Tibial nerve (tissue), 4 donors: ENCODE results near the gene CELSR1. TPM values are rescaled to one million over a fixed set of nuclear protein-coding genes. Genes with fewer than 3 reads are reported as not detected.

ENCODE experiments used
- DNase-seq, 2 donors: peaks; one replicate each; pipeline ENCODE4 v3.0.0-alpha.2; 2019; ENCODE audit warnings: low spot score in 2 of 2
- H3K27ac ChIP-seq, 4 donors: fragments of 200-600 bp; sonication (generic) in 3 of 4; one replicate each; pipeline ENCODE4 v1.5.1; 2017 to 2019; ENCODE audit warnings: mild to moderate bottlenecking in 1 of 4
- H3K27me3 ChIP-seq, 2 donors: fragments of 200-600 bp; sonication (generic) in 1 of 2; one replicate each; pipeline versions ENCODE4 v1.5.1 to v1.6.0; 2017 to 2019
- H3K36me3 ChIP-seq, 3 donors: fragments of 200-600 bp; sonication (generic); one replicate each; pipeline ENCODE4 v1.5.1; 2018 to 2019
- H3K4me1 ChIP-seq, 4 donors: fragments of 200-600 bp; sonication (generic) in 3 of 4; one replicate each; pipeline ENCODE4 v1.5.1; 2017 to 2019
- H3K4me3 ChIP-seq, 4 donors: fragments of 200-600 bp; sonication (generic) in 3 of 4; one replicate each; pipeline ENCODE4 v1.5.1; 2017 to 2019; ENCODE audit warnings: mild to moderate bottlenecking in 1 of 4, moderate library complexity in 1 of 4
- H3K9me3 ChIP-seq, 4 donors: fragments of 200-600 bp; sonication (generic) in 3 of 4; one replicate each; pipeline ENCODE4 v1.5.1; 2017 to 2019
- EP300 ChIP-seq, 2 donors: sonication (generic); formaldehyde crosslinking; IDR thresholded peaks; one replicate each; pipeline ENCODE4 v1.6.1; 2017; ENCODE audit warnings: antibody characterized with exemption in 2 of 2, mild to moderate bottlenecking in 1 of 2
- POLR2A ChIP-seq, 2 donors: fragments of 450-650 bp; IDR thresholded peaks; one replicate each; pipeline ENCODE4 v1.6.1; 2017; ENCODE audit warnings: antibody characterized with exemption in 2 of 2, mild to moderate bottlenecking in 2 of 2, moderate library complexity in 2 of 2
- WGBS, 2 donors: methylation state at CpG; one replicate each; pipeline ENCODE4 v1.1.5; 2018; 5-methylcytosine and 5-hydroxymethylcytosine counted together
- total RNA-seq, 4 donors: library from RNA; depleted of rRNA; stranded (reverse); fragments of >200 nt; gene quantifications; one replicate each; pipeline ENCODE4 v1.1.0, GENCODE V29; 2016
- TF ChIP-seq, protein P1 (sequence below), 5 experiments: fragments of 200-600 bp in 3 of 5; fragments of 450-650 bp in 2 of 5; sonication (generic) in 3 of 5; IDR thresholded peaks; one replicate each; pipeline ENCODE4 v1.5.1; 2016 to 2019; ENCODE audit warnings: antibody characterized with exemption in 5 of 5, mild to moderate bottlenecking in 3 of 5, moderate library complexity in 2 of 5

Gene CELSR1
- total RNA-seq, 4 donors from 2014 or later: 1.0 to 5.9 (median 2.6) TPM

DNA sequence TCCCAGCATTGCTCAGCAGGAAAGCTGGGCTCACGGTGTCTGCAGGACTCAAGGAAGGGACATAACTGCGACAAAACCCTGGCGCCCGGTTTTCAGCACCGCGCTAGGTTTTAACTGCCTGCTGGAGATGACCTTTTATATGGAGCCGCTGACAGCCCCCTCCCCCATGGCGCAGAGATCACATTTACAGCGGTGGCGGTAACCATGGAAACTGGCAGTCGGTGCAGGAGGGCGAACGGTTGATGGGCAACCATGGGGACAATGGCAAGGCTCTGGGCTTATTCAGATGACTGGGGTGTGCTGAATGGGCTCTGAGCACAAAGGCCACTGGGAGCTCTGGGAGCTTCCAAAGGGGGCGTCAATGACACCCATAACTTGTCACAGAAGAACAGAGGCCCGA lies 37.2 kb downstream of the CELSR1 start:
- H3K4me3 ChIP-seq: no peak overlapping the region
- 33 to 38% methylated on average over 12 to 15 of the region's 15 CpGs for WGBS, 2 donors
- no peak for DNase-seq
- H3K27me3 ChIP-seq: peaks cover 0 to 23% of the 10 kb centered on the region in 2 donors
- H3K36me3 ChIP-seq: no peaks in the 10 kb centered on the region
- H3K4me1 ChIP-seq: peaks cover 0 to 4% (median 0%) of the 10 kb centered on the region in 4 donors
- TF ChIP-seq, protein P1, sequence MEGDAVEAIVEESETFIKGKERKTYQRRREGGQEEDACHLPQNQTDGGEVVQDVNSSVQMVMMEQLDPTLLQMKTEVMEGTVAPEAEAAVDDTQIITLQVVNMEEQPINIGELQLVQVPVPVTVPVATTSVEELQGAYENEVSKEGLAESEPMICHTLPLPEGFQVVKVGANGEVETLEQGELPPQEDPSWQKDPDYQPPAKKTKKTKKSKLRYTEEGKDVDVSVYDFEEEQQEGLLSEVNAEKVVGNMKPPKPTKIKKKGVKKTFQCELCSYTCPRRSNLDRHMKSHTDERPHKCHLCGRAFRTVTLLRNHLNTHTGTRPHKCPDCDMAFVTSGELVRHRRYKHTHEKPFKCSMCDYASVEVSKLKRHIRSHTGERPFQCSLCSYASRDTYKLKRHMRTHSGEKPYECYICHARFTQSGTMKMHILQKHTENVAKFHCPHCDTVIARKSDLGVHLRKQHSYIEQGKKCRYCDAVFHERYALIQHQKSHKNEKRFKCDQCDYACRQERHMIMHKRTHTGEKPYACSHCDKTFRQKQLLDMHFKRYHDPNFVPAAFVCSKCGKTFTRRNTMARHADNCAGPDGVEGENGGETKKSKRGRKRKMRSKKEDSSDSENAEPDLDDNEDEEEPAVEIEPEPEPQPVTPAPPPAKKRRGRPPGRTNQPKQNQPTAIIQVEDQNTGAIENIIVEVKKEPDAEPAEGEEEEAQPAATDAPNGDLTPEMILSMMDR (IDR thresholded peaks at IDR 0.05): no peak
- TF ChIP-seq EP300 (IDR thresholded peaks at IDR 0.05) (no peak), POLR2A (IDR thresholded peaks at IDR 0.05) (no peak)
- no peaks in the 10 kb centered on the region for H3K9me3 ChIP-seq
- no peak overlapping the region for H3K27ac ChIP-seq

DNA sequence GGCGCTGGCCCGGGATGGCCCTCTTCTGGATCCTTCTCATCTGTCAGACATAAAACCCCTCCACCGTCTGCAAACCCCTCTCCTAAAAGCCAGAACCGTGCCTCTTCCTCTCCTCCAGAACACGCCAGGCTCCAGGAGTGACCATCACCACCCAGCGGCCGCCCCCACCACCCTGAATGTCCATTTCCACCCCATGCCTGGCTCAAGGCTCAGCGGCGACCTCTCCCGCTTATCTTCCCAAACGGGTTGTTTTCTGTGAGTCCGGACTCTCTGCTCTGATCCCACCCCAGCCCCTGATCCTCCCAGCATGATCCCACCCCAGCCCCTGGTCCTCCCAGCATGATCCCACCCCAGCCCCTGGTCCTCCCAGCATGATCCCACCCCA lies 37.6 kb downstream of the CELSR1 start:
- no peak overlapping the region for H3K4me3 ChIP-seq
- TF ChIP-seq, protein P1 (IDR thresholded peaks at IDR 0.05): no peak
- TF ChIP-seq POLR2A (IDR thresholded peaks at IDR 0.05) (no peak), EP300 (IDR thresholded peaks at IDR 0.05) (no peak)
- no peaks in the 10 kb centered on the region for H3K9me3 ChIP-seq
- H3K27me3 ChIP-seq: peaks cover 0 to 23% of the 10 kb centered on the region in 2 donors
- no peak for DNase-seq
- H3K4me1 ChIP-seq: peaks cover 0 to 4% (median 0%) of the 10 kb centered on the region in 4 donors
- WGBS, 2 donors: 38 to 43% methylated on average over 12 of the region's 12 CpGs
- no peak overlapping the region for H3K27ac ChIP-seq
- H3K36me3 ChIP-seq: no peaks in the 10 kb centered on the region

DNA sequence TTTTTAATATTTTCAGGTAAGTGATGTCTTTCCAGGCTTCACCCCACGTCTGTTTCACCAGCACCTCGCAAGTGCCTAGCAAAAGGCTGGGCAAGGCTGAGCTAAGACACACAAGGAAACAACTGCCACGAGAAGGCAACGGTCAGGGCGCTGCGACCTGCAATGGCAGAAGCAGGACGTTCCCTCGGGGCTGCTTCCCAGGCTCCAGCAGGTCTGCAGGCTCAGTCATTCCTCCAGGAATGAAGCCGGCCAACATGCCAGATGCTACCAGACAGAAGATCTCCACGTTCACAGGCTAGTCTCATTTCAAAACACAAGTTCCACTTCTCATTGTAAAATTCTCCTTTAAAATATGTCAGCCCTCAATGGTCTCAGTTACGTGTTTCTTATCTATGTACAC lies 45.5 kb downstream of the CELSR1 start:
- H3K4me3 ChIP-seq: no peak overlapping the region
- DNase-seq: no peak
- 60 to 77% methylated on average over 11 of the region's 11 CpGs for WGBS, 2 donors
- no peaks in the 10 kb centered on the region for H3K36me3 ChIP-seq
- TF ChIP-seq, protein P1 (IDR thresholded peaks at IDR 0.05): no peak
- no peak for TF ChIP-seq POLR2A (IDR thresholded peaks at IDR 0.05)
- no peak for TF ChIP-seq EP300 (IDR thresholded peaks at IDR 0.05)
- H3K9me3 ChIP-seq: peaks cover 0 to 3% (median 0%) of the 10 kb centered on the region in 4 donors
- H3K27me3 ChIP-seq: no peaks in the 10 kb centered on the region
- no peak overlapping the region for H3K27ac ChIP-seq
- no peaks in the 10 kb centered on the region for H3K4me1 ChIP-seq

DNA sequence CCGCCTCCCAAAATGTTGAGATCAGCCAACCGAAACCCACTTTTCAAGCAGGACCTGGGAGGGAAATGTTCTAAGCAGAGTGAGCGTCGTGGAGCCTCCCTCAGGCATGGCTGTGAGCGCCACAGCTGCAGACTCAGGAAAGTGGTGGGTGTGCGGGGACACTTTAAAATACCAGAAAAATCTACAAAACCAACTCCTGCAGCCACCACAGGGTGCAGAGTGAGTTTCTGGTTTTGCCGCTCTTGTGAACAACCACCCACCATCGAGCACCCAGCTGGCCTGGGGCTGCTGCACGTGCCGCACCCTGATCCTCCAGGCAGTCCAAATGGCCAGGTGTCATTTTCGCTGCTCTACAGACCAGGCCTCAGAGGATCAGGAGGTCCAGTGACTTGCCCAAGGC lies 46.9 kb downstream of the CELSR1 start:
- no peak for DNase-seq
- H3K9me3 ChIP-seq: peaks cover 0 to 3% (median 0%) of the 10 kb centered on the region in 4 donors
- H3K36me3 ChIP-seq: no peaks in the 10 kb centered on the region
- 82 to 91% methylated on average over 9 to 11 of the region's 11 CpGs for WGBS, 2 donors
- H3K27me3 ChIP-seq: no peaks in the 10 kb centered on the region
- H3K4me3 ChIP-seq: no peak overlapping the region
- TF ChIP-seq, protein P1 (IDR thresholded peaks at IDR 0.05): no peak
- TF ChIP-seq POLR2A (IDR thresholded peaks at IDR 0.05): no peak
- TF ChIP-seq EP300 (IDR thresholded peaks at IDR 0.05): no peak
- H3K4me1 ChIP-seq: no peaks in the 10 kb centered on the region
- H3K27ac ChIP-seq: no peak overlapping the region

DNA sequence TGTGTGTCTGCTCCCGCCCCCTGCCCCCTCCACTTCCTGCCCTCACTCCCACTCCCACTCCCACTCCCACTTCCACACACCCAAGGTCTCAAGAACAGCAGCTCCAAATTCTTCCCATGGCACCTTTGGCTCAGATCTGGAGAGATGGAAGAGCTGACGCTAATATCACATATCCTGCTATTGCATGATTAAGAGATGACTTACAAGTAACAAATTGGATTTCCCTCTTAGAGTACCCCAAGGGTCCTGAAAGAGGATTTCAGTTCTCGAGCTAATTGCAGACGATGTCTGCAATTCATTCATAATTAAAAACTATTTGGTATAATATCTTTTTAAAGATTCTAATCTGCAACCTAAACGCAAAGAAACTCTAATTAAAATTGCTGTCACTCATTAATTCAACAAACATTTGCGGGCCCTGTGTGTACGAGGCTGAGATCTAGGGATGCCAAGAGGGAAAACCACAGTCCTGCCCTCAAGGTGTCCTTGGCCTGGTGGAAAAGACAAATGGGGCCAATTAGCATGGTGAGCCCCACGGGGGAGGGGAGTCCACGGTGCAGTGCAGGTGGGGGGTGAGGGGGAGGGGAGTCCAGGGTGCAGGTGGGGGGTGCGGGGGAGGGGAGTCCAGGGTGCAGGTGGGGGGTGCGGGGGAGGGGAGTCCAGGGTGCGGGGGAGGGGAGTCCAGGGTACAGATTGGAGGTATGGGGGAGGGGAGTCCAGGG lies 50.3 kb downstream of the CELSR1 start:
- H3K27ac ChIP-seq: no peak overlapping the region
- 74% methylated on average over 10 to 11 of the region's 12 CpGs for WGBS, 2 donors
- H3K36me3 ChIP-seq: no peaks in the 10 kb centered on the region
- H3K9me3 ChIP-seq: peaks cover 0 to 8% (median 0%) of the 10 kb centered on the region in 4 donors
- no peaks in the 10 kb centered on the region for H3K4me1 ChIP-seq
- H3K27me3 ChIP-seq: no peaks in the 10 kb centered on the region
- H3K4me3 ChIP-seq: no peak overlapping the region
- TF ChIP-seq POLR2A (IDR thresholded peaks at IDR 0.05) (no peak), EP300 (IDR thresholded peaks at IDR 0.05) (no peak)
- TF ChIP-seq, protein P1 (IDR thresholded peaks at IDR 0.05): no peak
- DNase-seq: no peak
